Heart left ventricle (tissue), 16 donors: Measurements from ENCODE around the gene DCN. TPM values are rescaled to one million over a fixed set of nuclear protein-coding genes. Genes with fewer than 3 reads are reported as not detected.

Experiments used
- ATAC-seq, 4 donors: fragments of 200-7000 bp; cut with Tn5 transposase; one replicate each; pipeline ENCODE4 v1.9.1; 2020 to 2022; ENCODE audit warnings: moderate library complexity in 4 of 4, mild to moderate bottlenecking in 3 of 4, moderate number of reproducible peaks in 1 of 4
- DNase-seq, 5 donors: peaks; one replicate each; pipeline ENCODE4 v3.0.0-alpha.2; 2020
- H3K27ac ChIP-seq, 12 donors: fragments of 200-600 bp; sonication (generic) in 4 of 12; one replicate each; pipeline versions ENCODE4 v1.5.0 to v1.8.0; 2016 to 2022; ENCODE audit warnings: mild to moderate bottlenecking in 2 of 12
- H3K27me3 ChIP-seq, 9 donors: fragments of 200-600 bp; sonication (generic) in 2 of 9; one replicate each; pipeline versions ENCODE4 v1.5.1 to v1.8.0; 2016 to 2022; ENCODE audit warnings: mild to moderate bottlenecking in 3 of 9
- H3K36me3 ChIP-seq, 9 donors: fragments of 200-600 bp; sonication (generic) in 2 of 9; one replicate each; pipeline versions ENCODE4 v1.5.0 to v1.8.0; 2018 to 2022; ENCODE audit warnings: mild to moderate bottlenecking in 2 of 9
- H3K4me1 ChIP-seq, 12 donors: fragments of 200-600 bp; sonication (generic) in 4 of 12; one replicate each; pipeline versions ENCODE4 v1.5.0 to v1.8.0; 2016 to 2022; ENCODE audit warnings: mild to moderate bottlenecking in 3 of 12
- H3K4me3 ChIP-seq, 12 donors: fragments of 200-600 bp; sonication (generic) in 4 of 12; one replicate each; pipeline versions ENCODE4 v1.5.0 to v1.8.0; 2017 to 2022; ENCODE audit warnings: mild to moderate bottlenecking in 9 of 12, moderate library complexity in 4 of 12
- H3K9me3 ChIP-seq, 12 donors: fragments of 200-600 bp; sonication (generic) in 4 of 12; one replicate each; pipeline versions ENCODE4 v1.5.0 to v1.8.0; 2016 to 2022; ENCODE audit warnings: mild to moderate bottlenecking in 1 of 12
- POLR2A ChIP-seq, 2 donors: fragments of 450-650 bp; IDR thresholded peaks; one replicate each; pipeline ENCODE4 v1.6.1; 2017; ENCODE audit warnings: antibody characterized with exemption in 2 of 2, mild to moderate bottlenecking in 2 of 2, moderate library complexity in 2 of 2
- WGBS, 4 donors: extraction: QIAGEN DNeasy Blood & Tissue Kit in 2 of 4; methylation state at CpG; one replicate each; pipeline versions ENCODE4 v1.1.5 to v1.1.7; 2013 to 2018; 5-methylcytosine and 5-hydroxymethylcytosine counted together
- intact Hi-C, 10 donors: fragments of 100-400 bp; cut with DNase I; formaldehyde crosslinking; loops; one replicate each; pipeline versions ENCODE4 v1.11.1 to v1.14.2; 2022
- polyA plus RNA-seq, 2 donors: library from polyadenylated mRNA; stranded (reverse); fragments of 200-250 nt; gene quantifications; one replicate each; pipeline ENCODE4 v1.2.3, GENCODE V29; 2013
- total RNA-seq, 9 donors: library from RNA; depleted of rRNA in 2 of 9; stranded (reverse); fragments of >200 nt in 2 of 9; fragmentation: NEBNext Ultra II Directional in 3 of 9; extraction: Animal tissue kit (Norgen Biotek cat#: 25700) in 3 of 9; gene quantifications; one replicate each; pipeline versions ENCODE4 v1.1.0 to v1.2.4, GENCODE V29; 2016 to 2023
- TF ChIP-seq, protein P1 (sequence below), 12 donors: fragments of 200-600 bp; sonication (generic) in 4 of 12; IDR thresholded peaks; one replicate each; pipeline versions ENCODE4 v1.5.0 to v1.8.0; 2018 to 2022; ENCODE audit warnings: antibody characterized with exemption in 12 of 12, mild to moderate bottlenecking in 5 of 12
- donor health status: ischemic (EF 13 %, LVEDD 7.1; RV severe dilation, severe dysfunction).
- donor health status: healthy with polysubstance abuse.
- donor health status: DM: no; HTN: yes; CAD: no.
- donor health status: DM: no; HTN: no; CAD: no.
- donor health status: ischemic (EF 25% LVEDD 6.9; RV normal size, moderate dysfunction).
- donor health status: ischemic (EF 25% LVEDD 5.7; RV mildly dilated, moderate dysfunction).
- donor health status: healthy.
- donor health status: DM: yes; HTN: yes; CAD: no.
- donor health status: ischemic (EF 35%, LVEDD 5.7; RV mildly dilated, moderate dysfunction).
- donor health status: nonischemic (EF 11% LVEDD 7.7; RV severe dilation, severe dysfunction).
- donor health status: DM: yes; HTN: yes; CAD: no.
- donor health status: PGD.
- donor health status: ischemic (EF 29% LVEDD 5.4; RV normal size, mild dysfunction).
- donor health status: nonischemic (EF 23%, LVEDD 6.1; RV moderate dilation, normal function).

DCN gene
- total and polyA plus RNA-seq, 11 donors: 238 to 1,187 (median 536) TPM

GRCh38 chr12:91123236-91123916 is 59.2 kb downstream of the DCN start:
- no peak for DNase-seq
- Histone ChIP-seq H3K27me3 (no peaks in the 10 kb centered on the region), H3K4me1 (no peaks in the 10 kb centered on the region), H3K27ac (no peak overlapping the region), H3K9me3 (no peaks in the 10 kb centered on the region), H3K36me3 (no peaks in the 10 kb centered on the region), H3K4me3 (no peak overlapping the region)
- no peak for TF ChIP-seq POLR2A (IDR thresholded peaks at IDR 0.05)
- TF ChIP-seq, protein P1, sequence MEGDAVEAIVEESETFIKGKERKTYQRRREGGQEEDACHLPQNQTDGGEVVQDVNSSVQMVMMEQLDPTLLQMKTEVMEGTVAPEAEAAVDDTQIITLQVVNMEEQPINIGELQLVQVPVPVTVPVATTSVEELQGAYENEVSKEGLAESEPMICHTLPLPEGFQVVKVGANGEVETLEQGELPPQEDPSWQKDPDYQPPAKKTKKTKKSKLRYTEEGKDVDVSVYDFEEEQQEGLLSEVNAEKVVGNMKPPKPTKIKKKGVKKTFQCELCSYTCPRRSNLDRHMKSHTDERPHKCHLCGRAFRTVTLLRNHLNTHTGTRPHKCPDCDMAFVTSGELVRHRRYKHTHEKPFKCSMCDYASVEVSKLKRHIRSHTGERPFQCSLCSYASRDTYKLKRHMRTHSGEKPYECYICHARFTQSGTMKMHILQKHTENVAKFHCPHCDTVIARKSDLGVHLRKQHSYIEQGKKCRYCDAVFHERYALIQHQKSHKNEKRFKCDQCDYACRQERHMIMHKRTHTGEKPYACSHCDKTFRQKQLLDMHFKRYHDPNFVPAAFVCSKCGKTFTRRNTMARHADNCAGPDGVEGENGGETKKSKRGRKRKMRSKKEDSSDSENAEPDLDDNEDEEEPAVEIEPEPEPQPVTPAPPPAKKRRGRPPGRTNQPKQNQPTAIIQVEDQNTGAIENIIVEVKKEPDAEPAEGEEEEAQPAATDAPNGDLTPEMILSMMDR (IDR thresholded peaks at IDR 0.05): no peak
- intact Hi-C loops: loop anchor here in 1 of 10 donors (10.0 kb wide), 1 partner anchor 59 kb away; no protein-coding TSS in a partner anchor
- WGBS, 4 donors: 92 to 97% (median 94%) methylated on average over 5 of the region's 5 CpGs
- ATAC-seq: no peak

DNA sequence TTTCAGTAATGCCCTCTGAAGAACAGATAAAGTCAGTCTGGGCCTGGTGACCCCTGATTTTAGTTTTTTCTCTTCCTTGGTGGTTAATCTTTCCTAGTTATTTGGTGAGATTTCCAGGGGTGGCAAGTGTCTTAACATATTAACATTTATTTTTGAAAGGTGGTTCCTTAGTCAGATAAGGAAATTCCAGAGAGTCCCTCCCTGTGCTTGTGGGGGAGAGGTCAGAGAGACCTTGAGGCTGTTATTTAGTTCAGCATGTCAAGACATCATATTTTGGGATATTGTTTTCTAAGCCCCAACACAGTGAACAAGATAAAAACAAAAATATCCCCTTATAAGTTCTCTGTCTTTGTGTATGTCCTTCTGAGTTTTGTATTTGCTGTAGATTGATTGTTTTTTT is 61.8 kb downstream of the DCN start:
- Histone ChIP-seq H3K9me3 (no peaks in the 10 kb centered on the region), H3K4me3 (no peak overlapping the region), H3K27me3 (no peaks in the 10 kb centered on the region), H3K27ac (no peak overlapping the region), H3K4me1 (no peaks in the 10 kb centered on the region), H3K36me3 (no peaks in the 10 kb centered on the region)
- ATAC-seq (no peak), DNase-seq (no peak)
- TF ChIP-seq, protein P1 (IDR thresholded peaks at IDR 0.05): no peak
- TF ChIP-seq POLR2A (IDR thresholded peaks at IDR 0.05): no peak
- intact Hi-C loops: loop anchor here in 1 of 10 donors (10.0 kb wide), 1 partner anchor 56 kb away; no protein-coding TSS in a partner anchor

- Histone ChIP-seq H3K27me3 (no peaks in the 10 kb centered on the region), H3K4me1 (no peaks in the 10 kb centered on the region), H3K4me3 (no peak overlapping the region), H3K36me3 (no peaks in the 10 kb centered on the region), H3K9me3 (no peaks in the 10 kb centered on the region), H3K27ac (no peak overlapping the region)
- no peak for TF ChIP-seq POLR2A (IDR thresholded peaks at IDR 0.05)
- TF ChIP-seq, protein P1 (IDR thresholded peaks at IDR 0.05): no peak
- 90 to 100% (median 93%) methylated on average over 1 of the region's 1 CpG for WGBS, 4 donors
- intact Hi-C loops: loop anchor here in 1 of 10 donors (10.0 kb wide), 1 partner anchor 144 kb away; no protein-coding TSS in a partner anchor
- ATAC-seq: no peak
- DNase-seq: no peak
These were observed 63.5 kb downstream of the DCN start for GRCh38 chr12:91119089-91119488.

- peaks cover 0 to 2% (median 0%) of the 10 kb centered on the region in 12 donors for H3K4me1 ChIP-seq
- DNase-seq: no peak
- TF ChIP-seq POLR2A (IDR thresholded peaks at IDR 0.05): no peak
- TF ChIP-seq, protein P1 (IDR thresholded peaks at IDR 0.05): no peak
- intact Hi-C loops: loop anchor here in 1 of 10 donors (10.0 kb wide), 1 partner anchor 139 kb away; no protein-coding TSS in a partner anchor
- no peak overlapping the region for H3K27ac ChIP-seq
- no peaks in the 10 kb centered on the region for H3K36me3 ChIP-seq
- H3K27me3 ChIP-seq: no peaks in the 10 kb centered on the region
- H3K9me3 ChIP-seq: no peaks in the 10 kb centered on the region
- WGBS, 4 donors: 89 to 94% (median 91%) methylated on average over 6 of the region's 6 CpGs
- no peak for ATAC-seq
- no peak overlapping the region for H3K4me3 ChIP-seq
These were observed 69.0 kb downstream of the DCN start for GRCh38 chr12:91113621-91114020.
